SK-N-SH (cell line): ENCODE measurements around the gene SPI1. TPM values are rescaled to one million over a fixed set of nuclear protein-coding genes. Genes with fewer than 3 reads are reported as not detected.

Source experiments
- CTCF ChIA-PET: fragments of 300-600, 350-600 bp; formaldehyde crosslinking; extraction: SDS; loops from one replicate; lab custom pipeline; 2021; lab: Yijun Ruan, JAX
- POLR2A ChIA-PET: fragments of 350-600 bp; sonication (Branson Sonifier 250); formaldehyde crosslinking; extraction: SDS; loops from one replicate; lab custom pipeline; 2020; ENCODE audit warnings: antibody characterized with exemption, inconsistent platforms; lab: Yijun Ruan, JAX
- DNase-seq: peaks from one replicate; pipeline ENCODE4 v3.0.0; 2012
- H2AFZ ChIP-seq: fragments of 200-600 bp; sonication (generic); 2 replicates; pipeline ENCODE4 v1.8.1; 2016; ENCODE audit warnings: antibody characterized with exemption, mild to moderate bottlenecking, low read depth
- H3F3A ChIP-seq: fragments of 200-600 bp; sonication (generic); replicated peaks from 2 replicates; pipeline ENCODE3; 2016; ENCODE audit warnings: antibody characterized with exemption, mild to moderate bottlenecking; ENCODE audit not compliant: insufficient read depth
- H3K27ac ChIP-seq, 2 experiments: fragments of 200-500 bp in 1 of 2; fragments of 200-600 bp in 1 of 2; sonication (Bioruptor generic) in 1 of 2; sonication (generic), shearing (Covaris generic) in 1 of 2; 2 replicates each; pipeline versions ENCODE4 v1.5.1 to v1.6.1; 2014 to 2016; ENCODE audit warnings: low read depth in 2 of 2, inconsistent platforms in 1 of 2, low read length in 1 of 2, mild to moderate bottlenecking in 1 of 2, mixed read lengths in 1 of 2
- H3K27me3 ChIP-seq: fragments of 200-600 bp; sonication (generic), shearing (Covaris generic); 2 replicates; pipeline ENCODE4 v1.6.1; 2016; ENCODE audit warnings: mixed run types; ENCODE audit not compliant: insufficient read depth
- H3K36me3 ChIP-seq, 2 experiments: fragments of 200-500 bp in 1 of 2; fragments of 200-600 bp in 1 of 2; sonication (Bioruptor generic) in 1 of 2; sonication (generic) in 1 of 2; replicated peaks in 1 of 2; 2 replicates each; pipeline versions ENCODE3 to v1.5.1; 2014 to 2016; ENCODE audit warnings: low read length in 1 of 2, mild to moderate bottlenecking in 1 of 2; ENCODE audit not compliant: insufficient read depth in 2 of 2, control insufficient read depth in 1 of 2
- H3K4me1 ChIP-seq, 2 experiments: fragments of 200-500 bp in 1 of 2; fragments of 200-600 bp in 1 of 2; sonication (Bioruptor generic) in 1 of 2; sonication (generic), shearing (Covaris generic) in 1 of 2; 2 replicates each; pipeline versions ENCODE4 v1.5.1 to v1.6.1; 2014 to 2016; ENCODE audit warnings: low read depth in 1 of 2, low read length in 1 of 2, mixed run types in 1 of 2; ENCODE audit not compliant: insufficient read depth in 2 of 2, control insufficient read depth in 1 of 2
- H3K4me2 ChIP-seq: fragments of 200-600 bp; sonication (generic), shearing (Covaris generic); 2 replicates; pipeline ENCODE4 v1.6.1; 2017; ENCODE audit warnings: mixed run types
- H3K4me3 ChIP-seq, 2 experiments: fragments of 200-500 bp in 1 of 2; fragments of 200-600 bp in 1 of 2; sonication (Bioruptor generic) in 1 of 2; sonication (generic), shearing (Covaris generic) in 1 of 2; 2 replicates each; pipeline versions ENCODE4 v1.5.1 to v1.8.1; 2014 to 2016; ENCODE audit warnings: low read depth in 2 of 2, inconsistent platforms in 1 of 2, low read length in 1 of 2, mild to moderate bottlenecking in 1 of 2, mixed read lengths in 1 of 2, moderate library complexity in 1 of 2
- H3K79me2 ChIP-seq: fragments of 200-600 bp; sonication (generic); 2 replicates; pipeline ENCODE4 v1.8.1; 2017; ENCODE audit warnings: mild to moderate bottlenecking; ENCODE audit not compliant: insufficient read depth
- H3K9ac ChIP-seq: fragments of 200-600 bp; sonication (generic); 2 replicates; pipeline ENCODE4 v1.6.1; 2017; ENCODE audit warnings: mixed run types
- H3K9me2 ChIP-seq: fragments of 200-600 bp; sonication (generic); 2 replicates; pipeline ENCODE4 v1.6.1; 2017; ENCODE audit warnings: mixed run types
- H3K9me3 ChIP-seq: fragments of 200-600 bp; sonication (generic); 2 replicates; pipeline ENCODE4 v1.6.1; 2017; ENCODE audit warnings: mixed run types, mild to moderate bottlenecking, moderate library complexity
- H4K20me1 ChIP-seq: fragments of 200-600 bp; sonication (generic); 2 replicates; pipeline ENCODE4 v1.6.1; 2017; ENCODE audit warnings: mild to moderate bottlenecking, mixed run types; ENCODE audit not compliant: insufficient read depth
- CHD2 ChIP-seq: fragments of 150-350 bp; IDR thresholded peaks from 2 replicates; pipeline ENCODE4 v1.6.1; 2018; ENCODE audit warnings: low read length; ENCODE audit not compliant: partially characterized antibody
- ELF1 ChIP-seq: IDR thresholded peaks from 2 replicates; pipeline ENCODE4 v1.4.0; 2012
- EP300 ChIP-seq, 2 experiments: IDR thresholded peaks; 2 replicates each; pipeline versions ENCODE4 v1.4.0 to v1.6.1; 2012; ENCODE audit warnings: borderline replicate concordance in 1 of 2, low read depth in 1 of 2, low read length in 1 of 2
- EZH2phosphoT487 ChIP-seq: fragments of 200-600 bp; sonication (generic); IDR thresholded peaks from 2 replicates; pipeline ENCODE4 v1.6.1; 2017; ENCODE audit warnings: low read depth, mixed run types, mild to moderate bottlenecking, antibody characterized with exemption, moderate library complexity, borderline replicate concordance
- FOXJ3 ChIP-seq: sonication (generic); formaldehyde crosslinking; IDR thresholded peaks from 2 replicates; pipeline ENCODE4 v1.5.1; 2020; ENCODE audit warnings: mild to moderate bottlenecking, missing genetic modification reagents
- FOXM1 ChIP-seq: IDR thresholded peaks from 2 replicates; pipeline ENCODE4 v1.4.0; 2012; ENCODE audit warnings: low read depth, mild to moderate bottlenecking
- GATA2 ChIP-seq: sonication (generic); formaldehyde crosslinking; IDR thresholded peaks from 2 replicates; pipeline ENCODE4 v1.5.0; 2020; ENCODE audit warnings: mild to moderate bottlenecking, missing genetic modification reagents
- MEF2A ChIP-seq: IDR thresholded peaks from 2 replicates; pipeline ENCODE4 v1.4.0; 2012; ENCODE audit warnings: low read depth, borderline replicate concordance
- NFIC ChIP-seq: IDR thresholded peaks from 2 replicates; pipeline ENCODE4 v1.4.0; 2012; ENCODE audit warnings: borderline replicate concordance
- PBX3 ChIP-seq: IDR thresholded peaks from 2 replicates; pipeline ENCODE4; 2012
- RAD21 ChIP-seq: IDR thresholded peaks from 2 replicates; pipeline ENCODE4 v1.6.1; 2012; ENCODE audit warnings: mild to moderate bottlenecking, low read length
- RFX5 ChIP-seq: IDR thresholded peaks from 2 replicates; pipeline ENCODE4 v1.6.1; 2012; ENCODE audit warnings: mild to moderate bottlenecking, improper control_type of control experiment, low read length
- RXRA ChIP-seq: IDR thresholded peaks from 2 replicates; pipeline ENCODE4 v1.4.0; 2012; ENCODE audit warnings: low read depth, mild to moderate bottlenecking, borderline replicate concordance
- SMC3 ChIP-seq: IDR thresholded peaks from 2 replicates; pipeline ENCODE4 v1.6.1; 2012; ENCODE audit warnings: low read depth, low read length, improper control_type of control experiment
- TAF1 ChIP-seq: IDR thresholded peaks from 2 replicates; pipeline ENCODE4 v1.6.1; 2012; ENCODE audit warnings: low read depth, mild to moderate bottlenecking, low read length, moderate library complexity, borderline replicate concordance
- TCF12 ChIP-seq: IDR thresholded peaks from 2 replicates; pipeline ENCODE4 v1.4.0; 2012
- YY1 ChIP-seq: IDR thresholded peaks from 2 replicates; pipeline ENCODE4 v1.4.0; 2012; ENCODE audit warnings: low read depth, mild to moderate bottlenecking
- WGBS: methylation state at CpG from one replicate; pipeline ENCODE4 v1.1.6; 2017; ENCODE audit warnings: low lambda C conversion rate; 5-methylcytosine and 5-hydroxymethylcytosine counted together
- polyA plus RNA-seq, 3 experiments: library from polyadenylated mRNA; depleted of rRNA; stranded (reverse); fragments of >200 nt; gene quantifications; 2 replicates each; pipeline ENCODE4 v1.2.3, GENCODE V29; 2012
- TF ChIP-seq, protein P1 (sequence below): IDR thresholded peaks from 2 replicates; pipeline ENCODE4 v1.4.0; 2012; ENCODE audit warnings: low read depth, borderline replicate concordance
- TF ChIP-seq, protein P2 (sequence below): fragments of 150-350 bp; IDR thresholded peaks from 2 replicates; pipeline ENCODE4 v1.6.1; 2016; ENCODE audit warnings: mild to moderate bottlenecking, low read depth, low read length
- TF ChIP-seq, protein P3 (sequence below): IDR thresholded peaks from 2 replicates; pipeline ENCODE4 v1.4.0; 2012; ENCODE audit warnings: low read depth, borderline replicate concordance

The SPI1 gene
- polyA plus RNA-seq, 1 of the 3 experiments (the other 2 are of a cell fraction), result not detected

- TF ChIP-seq FOXJ3, result no peak
- no peak for TF ChIP-seq EZH2phosphoT487
- no peak for TF ChIP-seq RFX5
- no peak for TF ChIP-seq YY1
Measured at GRCh38 chr11:47350315-47350714, 28.0 kb downstream of the SPI1 start (continued).

DNA sequence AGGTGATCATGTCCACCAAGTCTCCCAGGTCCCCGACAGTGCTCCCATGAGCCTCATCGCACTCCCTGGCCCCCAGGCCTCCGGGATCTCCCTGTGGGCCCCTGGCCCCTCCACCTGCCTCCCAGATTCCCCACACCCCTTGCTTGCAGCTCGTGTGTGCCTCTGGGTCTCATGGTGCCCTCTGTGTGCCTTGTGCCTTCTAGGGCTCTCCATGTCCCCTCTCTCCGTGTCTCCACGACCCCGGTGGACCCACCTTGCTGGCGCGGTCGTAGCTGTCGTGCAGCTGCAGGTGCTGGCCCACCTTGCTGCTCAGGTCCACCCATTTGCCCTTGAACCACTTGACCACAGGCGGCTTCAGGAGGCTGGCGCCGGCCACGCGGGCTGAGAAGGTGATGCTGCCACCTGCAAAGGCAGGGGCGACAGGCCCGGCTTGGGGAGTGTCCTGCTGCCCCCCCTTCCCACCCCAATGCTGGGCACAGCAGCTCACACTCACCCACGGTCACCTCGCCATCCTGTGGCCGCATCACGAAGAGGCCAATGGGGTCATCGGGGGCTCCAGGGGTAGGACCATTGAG, 28.7 kb downstream of the SPI1 start:
- Histone ChIP-seq H3K9me3 (no peaks in the 10 kb centered on the region), H2AFZ (no peak overlapping the region), H3K79me2 (no peaks in the 10 kb centered on the region), H3K4me3 (no peak overlapping the region), H4K20me1 (no peaks in the 10 kb centered on the region), H3K4me2 (no peak overlapping the region), H3K27me3 (no peaks in the 10 kb centered on the region), H3K9me2 (no peaks in the 10 kb centered on the region), H3K27ac (no peak overlapping the region), H3K36me3 (no peaks in the 10 kb centered on the region), H3K4me1 (peaks cover 0 to 7% of the 10 kb centered on the region in 2 experiments; a peak in 1 of 4 replicates), H3F3A (no peaks in the 10 kb centered on the region), H3K9ac (no peak overlapping the region)
- ChIA-PET POLR2A (no interaction called here), CTCF (interaction anchor here (0.6 to 4.7 kb wide), 8 partner anchors 20 to 520 kb away, joined by 3 to 28 read pairs (median 4); partner anchors contain the start of gene NR1H3)
- DNase-seq, result no peak
- TF ChIP-seq, protein P1, sequence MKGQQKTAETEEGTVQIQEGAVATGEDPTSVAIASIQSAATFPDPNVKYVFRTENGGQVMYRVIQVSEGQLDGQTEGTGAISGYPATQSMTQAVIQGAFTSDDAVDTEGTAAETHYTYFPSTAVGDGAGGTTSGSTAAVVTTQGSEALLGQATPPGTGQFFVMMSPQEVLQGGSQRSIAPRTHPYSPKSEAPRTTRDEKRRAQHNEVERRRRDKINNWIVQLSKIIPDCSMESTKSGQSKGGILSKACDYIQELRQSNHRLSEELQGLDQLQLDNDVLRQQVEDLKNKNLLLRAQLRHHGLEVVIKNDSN, result no peak
- TF ChIP-seq, protein P2, sequence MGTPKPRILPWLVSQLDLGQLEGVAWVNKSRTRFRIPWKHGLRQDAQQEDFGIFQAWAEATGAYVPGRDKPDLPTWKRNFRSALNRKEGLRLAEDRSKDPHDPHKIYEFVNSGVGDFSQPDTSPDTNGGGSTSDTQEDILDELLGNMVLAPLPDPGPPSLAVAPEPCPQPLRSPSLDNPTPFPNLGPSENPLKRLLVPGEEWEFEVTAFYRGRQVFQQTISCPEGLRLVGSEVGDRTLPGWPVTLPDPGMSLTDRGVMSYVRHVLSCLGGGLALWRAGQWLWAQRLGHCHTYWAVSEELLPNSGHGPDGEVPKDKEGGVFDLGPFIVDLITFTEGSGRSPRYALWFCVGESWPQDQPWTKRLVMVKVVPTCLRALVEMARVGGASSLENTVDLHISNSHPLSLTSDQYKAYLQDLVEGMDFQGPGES, result no peak
- TF ChIP-seq ELF1 (no peak), MEF2A (no peak), FOXM1 (no peak), EZH2phosphoT487 (no peak), SMC3 (no peak), TAF1 (no peak), RAD21 (no peak), TCF12 (no peak), PBX3 (no peak), EP300 (IDR thresholded peaks at IDR 0.05; ENCODE audit: borderline replicate concordance in 1 of 2, low read depth in 1 of 2, low read length in 1 of 2) (no peak), GATA2 (CRISPR knock-in tag) (no peak), NFIC (no peak), CHD2 (no peak), YY1 (no peak), RXRA (no peak)
- TF ChIP-seq, protein P3, sequence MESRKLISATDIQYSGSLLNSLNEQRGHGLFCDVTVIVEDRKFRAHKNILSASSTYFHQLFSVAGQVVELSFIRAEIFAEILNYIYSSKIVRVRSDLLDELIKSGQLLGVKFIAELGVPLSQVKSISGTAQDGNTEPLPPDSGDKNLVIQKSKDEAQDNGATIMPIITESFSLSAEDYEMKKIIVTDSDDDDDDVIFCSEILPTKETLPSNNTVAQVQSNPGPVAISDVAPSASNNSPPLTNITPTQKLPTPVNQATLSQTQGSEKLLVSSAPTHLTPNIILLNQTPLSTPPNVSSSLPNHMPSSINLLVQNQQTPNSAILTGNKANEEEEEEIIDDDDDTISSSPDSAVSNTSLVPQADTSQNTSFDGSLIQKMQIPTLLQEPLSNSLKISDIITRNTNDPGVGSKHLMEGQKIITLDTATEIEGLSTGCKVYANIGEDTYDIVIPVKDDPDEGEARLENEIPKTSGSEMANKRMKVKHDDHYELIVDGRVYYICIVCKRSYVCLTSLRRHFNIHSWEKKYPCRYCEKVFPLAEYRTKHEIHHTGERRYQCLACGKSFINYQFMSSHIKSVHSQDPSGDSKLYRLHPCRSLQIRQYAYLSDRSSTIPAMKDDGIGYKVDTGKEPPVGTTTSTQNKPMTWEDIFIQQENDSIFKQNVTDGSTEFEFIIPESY, result no peak
- WGBS, result 83% methylated on average over 11 of the region's 23 CpGs
